A673 (cell line): ENCODE data around the gene PRSS56.

Source experiments
- CTCF ChIP-seq: fragments of 300-800, 200-600 bp; sonication (generic); conservative IDR thresholded peaks from 2 replicates; pipeline ENCODE4 v1.5.1; 2017; ENCODE audit warnings: low read depth, mild to moderate bottlenecking, antibody characterized with exemption, low read length, moderate library complexity, mixed read lengths
- EZH2 ChIP-seq: fragments of 200-600 bp; sonication (generic); IDR thresholded peaks from 2 replicates; pipeline ENCODE4 v1.6.1; 2017; ENCODE audit warnings: borderline replicate concordance, low read depth, mild to moderate bottlenecking, mixed read lengths, antibody characterized with exemption, low read length; ENCODE audit not compliant: poor library complexity, severe bottlenecking

- TF ChIP-seq CTCF (no peak), EZH2 (no peak)
Observed at GRCh38 chr2:232477751-232478510, 42.3 kb upstream of the PRSS56 start.
